ENCODE measurements around the gene ANKRD26.

Gene ANKRD26

GRCh38 chr10:27099448-27099847 is 846 bp downstream of the ANKRD26 start:
- TF ChIP-seq TEAD4 (IDR thresholded peaks at IDR 0.05), result no peak
- TF ChIP-seq, protein P1, sequence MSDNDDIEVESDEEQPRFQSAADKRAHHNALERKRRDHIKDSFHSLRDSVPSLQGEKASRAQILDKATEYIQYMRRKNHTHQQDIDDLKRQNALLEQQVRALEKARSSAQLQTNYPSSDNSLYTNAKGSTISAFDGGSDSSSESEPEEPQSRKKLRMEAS (IDR thresholded peaks at IDR 0.05), result no peak
- TF ChIP-seq EGR1 (IDR thresholded peaks at IDR 0.05), result no peak
- TF ChIP-seq CREB1 (IDR thresholded peaks at IDR 0.05; ENCODE audit: low read depth), result no peak
- no peak for TF ChIP-seq NFIC (IDR thresholded peaks at IDR 0.05)
- TF ChIP-seq ZBTB7A (IDR thresholded peaks at IDR 0.05; ENCODE audit: low read depth), result no peak
- TF ChIP-seq, protein P2, sequence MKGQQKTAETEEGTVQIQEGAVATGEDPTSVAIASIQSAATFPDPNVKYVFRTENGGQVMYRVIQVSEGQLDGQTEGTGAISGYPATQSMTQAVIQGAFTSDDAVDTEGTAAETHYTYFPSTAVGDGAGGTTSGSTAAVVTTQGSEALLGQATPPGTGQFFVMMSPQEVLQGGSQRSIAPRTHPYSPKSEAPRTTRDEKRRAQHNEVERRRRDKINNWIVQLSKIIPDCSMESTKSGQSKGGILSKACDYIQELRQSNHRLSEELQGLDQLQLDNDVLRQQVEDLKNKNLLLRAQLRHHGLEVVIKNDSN (IDR thresholded peaks at IDR 0.05), result no peak
- TF ChIP-seq CEBPB (IDR thresholded peaks at IDR 0.05), result no peak
- no peak for TF ChIP-seq RAD21 (IDR thresholded peaks at IDR 0.05; ENCODE audit: low read depth)
- TF ChIP-seq REST (IDR thresholded peaks at IDR 0.05; ENCODE audit: low read depth), result no peak
- no peak for TF ChIP-seq TCF12 (IDR thresholded peaks at IDR 0.05; ENCODE audit: low read depth)
- TF ChIP-seq FOXM1 (IDR thresholded peaks at IDR 0.05; ENCODE audit: borderline replicate concordance, low read depth), result no peak
- TF ChIP-seq TAF1 (IDR thresholded peaks at IDR 0.05; ENCODE audit: low read depth), result no peak
- TF ChIP-seq YY1 (IDR thresholded peaks at IDR 0.05; ENCODE audit: low read depth), result no peak
- TF ChIP-seq EP300 (IDR thresholded peaks at IDR 0.05; ENCODE audit: borderline replicate concordance), result no peak

DNA sequence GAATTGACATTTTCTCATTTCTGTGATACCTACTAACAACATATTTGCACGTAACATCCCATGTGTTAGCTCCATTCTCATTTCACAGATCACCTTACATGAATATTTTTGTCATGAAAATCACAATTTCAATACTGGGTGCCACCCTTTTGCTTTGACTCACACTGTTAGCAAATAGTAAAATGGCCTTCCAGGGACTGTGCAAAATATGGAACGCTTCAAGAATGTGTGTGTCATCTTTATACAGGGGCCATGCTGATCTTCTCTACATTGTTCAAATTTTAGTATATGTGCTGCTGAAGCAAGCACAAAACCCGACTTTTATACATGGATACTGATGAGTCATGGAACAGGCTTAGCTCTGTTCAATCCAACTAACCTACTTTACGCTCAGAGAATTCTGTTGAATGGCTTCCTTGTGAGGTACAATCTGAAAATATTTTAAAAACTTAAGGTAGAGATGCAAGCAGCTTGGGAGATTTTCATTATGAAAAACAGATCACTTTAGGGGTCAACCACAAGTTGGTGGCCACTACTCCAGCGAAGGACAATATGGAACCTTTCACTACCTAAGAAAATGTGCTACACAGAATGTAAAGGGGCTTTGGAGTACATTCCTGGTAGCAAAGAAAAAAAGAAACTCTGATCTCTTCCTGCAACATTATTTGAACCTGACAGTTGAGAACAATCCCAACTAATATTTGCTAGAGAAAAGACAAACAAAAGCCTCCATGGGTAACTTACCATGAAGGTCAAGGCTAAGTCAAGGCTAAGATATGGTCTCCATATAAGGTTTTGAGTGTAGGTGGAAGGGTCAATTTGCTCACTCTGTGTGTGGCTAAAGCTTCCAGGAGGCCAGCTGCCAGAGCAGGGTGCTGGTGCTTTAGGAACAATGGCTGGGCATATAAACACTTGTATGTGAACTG is 11.9 kb downstream of the ANKRD26 start:
- TF ChIP-seq FOXM1 (IDR thresholded peaks at IDR 0.05; ENCODE audit: borderline replicate concordance, low read depth) (no peak), CREB1 (IDR thresholded peaks at IDR 0.05; ENCODE audit: low read depth) (no peak), ZBTB7A (IDR thresholded peaks at IDR 0.05; ENCODE audit: low read depth) (no peak), YY1 (IDR thresholded peaks at IDR 0.05; ENCODE audit: low read depth) (no peak), TAF1 (IDR thresholded peaks at IDR 0.05; ENCODE audit: low read depth) (no peak), TEAD4 (IDR thresholded peaks at IDR 0.05) (no peak), TCF12 (IDR thresholded peaks at IDR 0.05; ENCODE audit: low read depth) (no peak), RAD21 (IDR thresholded peaks at IDR 0.05; ENCODE audit: low read depth) (no peak), EGR1 (IDR thresholded peaks at IDR 0.05) (no peak), REST (IDR thresholded peaks at IDR 0.05; ENCODE audit: low read depth) (no peak), NFIC (IDR thresholded peaks at IDR 0.05) (no peak), CEBPB (IDR thresholded peaks at IDR 0.05) (no peak), EP300 (IDR thresholded peaks at IDR 0.05; ENCODE audit: borderline replicate concordance) (no peak)
- TF ChIP-seq, protein P2 (IDR thresholded peaks at IDR 0.05), result no peak
- TF ChIP-seq, protein P1 (IDR thresholded peaks at IDR 0.05), result no peak

DNA sequence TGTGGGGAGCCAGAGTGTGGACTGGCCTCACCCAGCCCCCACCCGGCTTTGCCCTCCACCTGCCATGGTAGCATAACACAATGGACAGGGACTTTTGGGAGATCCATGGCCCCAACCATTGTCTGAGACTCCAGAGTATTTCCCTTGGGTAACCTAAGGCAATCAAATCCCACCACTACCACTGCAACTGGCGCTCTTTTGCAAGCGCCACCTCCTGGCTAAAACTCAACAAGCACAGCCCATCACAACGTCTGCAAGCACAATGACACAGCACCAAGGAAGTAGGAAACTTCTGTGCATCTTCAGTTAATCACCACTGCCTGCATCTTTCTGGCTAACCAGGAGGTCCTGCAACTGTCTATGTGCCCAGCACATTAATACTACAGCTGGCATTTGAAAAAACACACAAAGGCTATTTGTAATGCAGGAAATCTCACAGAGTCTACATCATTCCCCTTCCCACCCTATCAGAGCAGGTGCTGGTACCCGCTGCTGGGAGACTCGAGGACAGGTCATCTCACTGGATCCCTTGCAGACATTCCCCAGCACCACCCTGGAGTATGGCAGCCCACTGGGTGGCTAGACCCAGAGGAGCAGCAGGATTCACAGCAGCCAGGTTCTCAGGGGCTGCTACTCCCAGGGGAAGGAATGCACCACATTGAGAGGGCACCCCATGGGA is 27.7 kb downstream of the ANKRD26 start:
- TF ChIP-seq CEBPB (IDR thresholded peaks at IDR 0.05) (no peak), RAD21 (IDR thresholded peaks at IDR 0.05; ENCODE audit: low read depth) (no peak), EGR1 (IDR thresholded peaks at IDR 0.05) (no peak), REST (IDR thresholded peaks at IDR 0.05; ENCODE audit: low read depth) (no peak), TAF1 (IDR thresholded peaks at IDR 0.05; ENCODE audit: low read depth) (no peak), FOXM1 (IDR thresholded peaks at IDR 0.05; ENCODE audit: borderline replicate concordance, low read depth) (no peak), NFIC (IDR thresholded peaks at IDR 0.05) (no peak), TCF12 (IDR thresholded peaks at IDR 0.05; ENCODE audit: low read depth) (no peak), TEAD4 (IDR thresholded peaks at IDR 0.05) (no peak), ZBTB7A (IDR thresholded peaks at IDR 0.05; ENCODE audit: low read depth) (no peak), YY1 (IDR thresholded peaks at IDR 0.05; ENCODE audit: low read depth) (no peak), CREB1 (IDR thresholded peaks at IDR 0.05; ENCODE audit: low read depth) (no peak), EP300 (IDR thresholded peaks at IDR 0.05; ENCODE audit: borderline replicate concordance) (no peak)
- TF ChIP-seq, protein P1 (IDR thresholded peaks at IDR 0.05), result no peak
- TF ChIP-seq, protein P2 (IDR thresholded peaks at IDR 0.05), result no peak

All from Ishikawa (cell line).